Mononuclear cell (primary cell): ENCODE data around the gene PLK2. TPM values are rescaled to one million over a fixed set of nuclear protein-coding genes. Genes with fewer than 3 reads are reported as not detected.

ENCODE experiments used
- H3K27me3 ChIP-seq: 2 replicates; pipeline ENCODE4 v1.6.0; 2011; ENCODE audit warnings: low read length, control low read depth; ENCODE audit not compliant: insufficient read depth
- H3K4me1 ChIP-seq: 2 replicates; pipeline ENCODE4 v1.5.1; 2011; ENCODE audit warnings: mild to moderate bottlenecking, low read length, control low read depth; ENCODE audit not compliant: insufficient read depth
- H3K4me3 ChIP-seq: 2 replicates; pipeline ENCODE4 v1.5.1; 2011; ENCODE audit warnings: mild to moderate bottlenecking, low read length, moderate library complexity
- H3K9me3 ChIP-seq: 2 replicates; pipeline ENCODE4 v1.5.1; 2011; ENCODE audit warnings: low read depth, mild to moderate bottlenecking, control low read depth, low read length
- total RNA-seq: library from RNA; depleted of rRNA; stranded (reverse); fragments of >200 nt; gene quantifications from one replicate; pipeline ENCODE4 v1.2.3, GENCODE V29; 2012

Gene PLK2
- total RNA-seq, 1 donor: 43.2 TPM

DNA sequence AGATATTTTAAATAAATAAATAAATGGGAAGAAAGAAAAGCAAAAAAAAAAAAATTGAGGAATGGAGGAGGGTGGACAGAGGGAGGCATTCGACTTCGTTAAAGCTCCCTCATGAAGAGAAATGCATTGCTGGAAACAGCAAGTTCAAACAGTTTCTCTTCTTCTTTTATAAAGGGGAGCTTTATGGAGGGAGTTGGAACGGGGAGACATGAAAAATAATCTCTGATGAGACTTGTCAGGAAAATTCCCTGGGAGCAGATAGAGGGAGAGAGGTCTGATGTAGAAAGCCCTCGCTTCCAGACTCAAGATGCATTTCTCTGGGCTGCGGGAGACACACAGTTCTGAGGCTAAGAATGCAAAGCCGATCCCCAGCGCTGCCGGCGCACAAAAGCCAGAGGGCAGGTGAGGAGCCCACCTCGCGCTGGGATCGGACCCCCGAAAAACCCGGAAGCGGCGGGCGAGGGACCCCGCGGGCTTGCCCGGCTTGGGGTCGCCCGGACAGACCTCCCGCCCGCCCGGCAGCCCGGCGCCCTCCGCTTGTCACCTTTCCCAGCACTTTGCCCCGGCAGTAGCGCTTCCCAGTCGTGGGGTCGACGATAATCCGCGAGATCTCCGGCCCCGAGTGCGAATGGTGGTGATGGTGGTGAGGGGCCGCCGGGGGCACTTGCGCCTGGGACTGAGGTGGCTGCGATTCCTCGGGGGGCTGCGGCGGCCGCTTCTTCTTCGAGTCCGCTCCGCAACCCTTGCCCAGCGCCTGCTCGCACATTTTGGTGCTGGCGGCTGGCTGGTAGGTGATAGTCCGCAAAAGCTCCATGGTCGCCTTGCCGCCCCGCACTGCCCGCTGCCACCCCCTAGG lies 512 bp downstream of the PLK2 start:
- Histone ChIP-seq H3K27me3 (peaks cover 17% of the 10 kb centered on the region), H3K9me3 (no peaks in the 10 kb centered on the region), H3K4me1 (peaks cover 19% of the 10 kb centered on the region), H3K4me3 (peak overlapping the region; percentile 54)

DNA sequence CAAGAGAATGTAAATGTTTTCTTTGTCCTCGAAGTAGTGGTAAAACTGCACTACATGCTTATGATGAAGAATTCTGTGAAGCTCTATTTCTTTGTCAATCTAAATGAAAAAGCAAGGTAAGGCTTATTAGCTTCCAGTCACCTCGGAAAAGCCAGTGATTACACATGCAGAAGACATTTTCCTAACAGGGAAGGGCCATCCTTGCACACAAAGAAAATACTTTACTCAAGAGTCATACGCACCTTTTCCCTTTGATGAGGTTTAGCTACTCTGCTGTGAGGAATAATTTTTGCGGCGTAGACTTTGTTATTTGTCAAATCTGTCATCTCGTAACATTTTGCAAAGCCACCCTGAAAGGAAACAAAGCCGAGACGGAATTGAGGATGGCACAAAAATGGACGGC lies 1.1 kb downstream of the PLK2 start:
- peaks cover 19% of the 10 kb centered on the region for H3K4me1 ChIP-seq
- H3K4me3 ChIP-seq: no peak overlapping the region
- H3K9me3 ChIP-seq: no peaks in the 10 kb centered on the region
- peaks cover 17% of the 10 kb centered on the region for H3K27me3 ChIP-seq

DNA sequence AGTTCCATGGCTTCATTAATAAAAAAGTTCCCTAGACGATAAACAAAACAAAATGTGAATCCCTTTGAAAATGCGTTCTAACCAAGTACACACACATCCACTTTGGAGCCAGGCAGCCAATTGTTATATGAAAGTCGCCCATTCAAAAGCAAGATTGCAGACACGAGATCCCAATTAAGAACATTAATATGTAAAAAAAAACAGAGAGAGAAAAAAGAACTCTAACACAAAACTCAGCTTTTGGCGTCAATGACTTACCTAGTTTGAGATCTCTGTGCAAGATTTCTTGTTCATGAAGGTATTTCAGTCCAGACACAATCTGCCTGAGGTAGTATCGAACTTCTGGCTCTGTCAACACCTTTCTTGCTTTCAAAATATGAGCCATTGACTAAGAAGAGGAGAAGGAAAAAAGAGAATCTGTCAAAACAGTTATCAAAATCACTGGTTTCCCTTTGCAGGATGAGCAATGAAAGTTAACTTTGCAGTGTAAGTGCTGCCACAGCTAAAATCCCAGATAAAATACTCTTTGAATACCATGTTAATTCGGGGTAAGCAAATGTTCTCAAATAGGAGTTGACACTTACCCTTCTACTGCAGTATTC lies 1.6 kb downstream of the PLK2 start:
- Histone ChIP-seq H3K4me3 (no peak overlapping the region), H3K27me3 (peaks cover 17% of the 10 kb centered on the region), H3K4me1 (peaks cover 19% of the 10 kb centered on the region), H3K9me3 (no peaks in the 10 kb centered on the region)

DNA sequence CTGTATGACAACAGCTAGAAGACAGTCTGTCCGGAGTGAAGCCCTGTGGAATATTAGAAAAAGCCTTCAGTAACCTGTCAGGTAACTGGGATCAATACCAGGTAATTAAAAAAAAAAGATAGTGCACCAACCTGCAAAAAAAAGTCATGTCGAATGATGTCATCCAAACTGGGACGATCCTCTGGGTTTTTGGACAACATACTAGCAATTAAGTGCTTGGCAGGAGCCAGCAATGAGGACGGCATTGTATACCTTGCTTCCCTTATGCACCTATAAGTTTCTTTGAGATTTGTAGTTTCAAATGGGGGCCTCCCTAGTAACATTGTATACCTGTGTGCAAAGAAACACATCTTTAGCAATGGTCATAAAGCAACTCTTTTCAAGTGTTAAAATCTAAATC lies 2.8 kb downstream of the PLK2 start:
- Histone ChIP-seq H3K4me1 (peaks cover 19% of the 10 kb centered on the region), H3K27me3 (peaks cover 17% of the 10 kb centered on the region), H3K9me3 (no peaks in the 10 kb centered on the region), H3K4me3 (no peak overlapping the region)

DNA sequence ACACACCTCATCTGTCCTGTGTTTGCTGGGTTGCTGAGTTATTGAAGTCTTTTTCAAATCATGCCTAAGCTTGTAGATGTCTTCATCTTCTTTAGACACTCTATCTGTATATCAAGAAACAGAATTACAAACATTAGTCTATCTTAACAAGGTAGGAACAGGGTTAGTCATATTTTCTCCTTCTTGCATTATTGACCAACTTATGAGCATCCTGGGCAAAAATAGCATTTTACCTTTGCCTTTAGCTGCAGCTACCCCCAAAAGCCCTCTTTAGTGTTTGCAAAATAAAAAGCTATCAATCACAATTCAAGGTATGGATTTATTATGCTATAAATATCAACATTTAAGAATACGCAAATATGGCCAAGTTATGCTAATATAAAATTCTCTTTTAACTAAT lies 3.4 kb downstream of the PLK2 start:
- H3K9me3 ChIP-seq: no peaks in the 10 kb centered on the region
- H3K4me3 ChIP-seq: no peak overlapping the region

DNA sequence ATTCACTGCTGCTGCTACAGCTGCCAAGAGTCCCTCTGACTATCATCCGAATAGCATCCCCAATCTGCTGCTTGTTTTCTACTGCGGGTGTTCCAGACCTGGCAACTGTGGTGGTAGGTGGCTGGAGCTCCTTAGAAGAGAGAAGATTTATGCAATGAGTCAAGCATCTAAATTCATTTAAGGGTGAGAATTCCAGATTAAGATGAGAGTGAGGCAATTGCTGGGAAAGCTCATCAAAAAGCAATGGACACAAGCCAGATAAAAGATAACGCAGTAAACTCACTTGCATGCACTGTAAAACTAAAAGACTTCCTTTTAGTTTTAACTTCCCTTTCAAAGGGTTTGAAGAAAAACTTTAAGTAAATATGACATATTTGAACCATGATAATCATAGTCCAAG lies 3.9 kb downstream of the PLK2 start:
- H3K9me3 ChIP-seq: no peaks in the 10 kb centered on the region
- no peak overlapping the region for H3K4me3 ChIP-seq
- peaks cover 17% of the 10 kb centered on the region for H3K27me3 ChIP-seq
- peaks cover 19% of the 10 kb centered on the region for H3K4me1 ChIP-seq

More for the DNA sequence above, 3.4 kb downstream of the PLK2 start:
- H3K4me1 ChIP-seq: peaks cover 19% of the 10 kb centered on the region
- peaks cover 17% of the 10 kb centered on the region for H3K27me3 ChIP-seq

DNA sequence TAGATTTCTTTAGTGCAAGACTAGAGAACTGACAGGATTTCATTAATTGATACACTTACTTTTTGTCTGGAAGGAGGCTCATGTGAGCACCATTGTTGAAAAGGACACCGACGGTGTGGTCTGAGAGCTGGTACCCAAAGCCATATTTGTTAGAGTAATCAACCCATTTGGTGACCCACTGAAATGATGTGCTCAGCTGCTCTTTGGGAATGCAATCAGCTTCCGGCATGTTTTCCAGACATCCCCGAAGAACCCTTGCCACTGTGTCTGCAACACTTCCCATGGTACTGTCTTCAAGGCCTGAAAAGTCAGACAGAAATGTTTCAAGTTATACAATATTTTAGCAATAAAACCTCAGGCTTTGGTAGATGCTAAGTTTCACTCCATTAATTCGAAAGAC lies 4.4 kb downstream of the PLK2 start:
- Histone ChIP-seq H3K4me1 (peaks cover 14% of the 10 kb centered on the region), H3K9me3 (no peaks in the 10 kb centered on the region), H3K4me3 (no peak overlapping the region), H3K27me3 (peaks cover 17% of the 10 kb centered on the region)

DNA sequence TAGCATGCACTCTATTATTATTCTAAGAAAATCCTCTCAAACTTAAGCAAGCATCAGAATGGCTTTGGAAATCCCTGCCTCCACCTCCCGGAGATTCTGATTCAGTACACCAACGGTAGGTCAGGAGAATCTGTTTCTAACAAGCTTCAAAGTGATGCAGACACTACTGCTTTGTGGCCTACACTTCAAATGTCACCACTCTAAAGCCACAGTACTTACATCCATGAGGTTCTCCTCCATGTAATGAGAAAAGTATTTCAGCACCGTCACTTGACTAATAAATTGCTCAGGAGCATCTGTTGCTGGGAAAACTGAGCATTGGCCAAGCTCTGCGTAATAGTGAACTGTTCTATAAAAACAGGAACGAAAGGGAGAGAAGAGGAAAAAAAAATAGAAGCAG lies 4.8 kb downstream of the PLK2 start:
- H3K4me1 ChIP-seq: peaks cover 12% of the 10 kb centered on the region
- H3K27me3 ChIP-seq: peaks cover 17% of the 10 kb centered on the region
- no peak overlapping the region for H3K4me3 ChIP-seq
- no peaks in the 10 kb centered on the region for H3K9me3 ChIP-seq

DNA sequence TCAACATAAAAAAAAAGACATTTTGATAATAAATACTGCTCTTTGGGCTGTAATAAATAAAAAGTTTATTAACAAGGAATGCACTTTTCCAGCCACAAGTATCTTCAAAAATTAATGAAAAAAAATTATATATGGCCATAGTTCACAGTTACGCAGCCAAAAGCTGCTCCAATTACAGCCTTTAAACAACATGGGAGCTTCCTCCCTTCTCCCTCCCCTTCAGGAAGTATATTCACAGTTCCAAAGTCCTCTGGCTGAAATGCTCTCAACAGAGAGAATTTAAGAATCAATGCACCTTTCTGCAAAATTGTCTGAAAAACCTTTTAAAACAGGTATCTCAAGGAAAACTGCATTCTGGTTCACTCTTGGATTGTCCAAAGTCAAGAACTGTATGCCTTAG lies 5.9 kb downstream of the PLK2 start:
- peaks cover 4% of the 10 kb centered on the region for H3K4me1 ChIP-seq
- no peak overlapping the region for H3K4me3 ChIP-seq
- H3K9me3 ChIP-seq: no peaks in the 10 kb centered on the region
- H3K27me3 ChIP-seq: peaks cover 14% of the 10 kb centered on the region

DNA sequence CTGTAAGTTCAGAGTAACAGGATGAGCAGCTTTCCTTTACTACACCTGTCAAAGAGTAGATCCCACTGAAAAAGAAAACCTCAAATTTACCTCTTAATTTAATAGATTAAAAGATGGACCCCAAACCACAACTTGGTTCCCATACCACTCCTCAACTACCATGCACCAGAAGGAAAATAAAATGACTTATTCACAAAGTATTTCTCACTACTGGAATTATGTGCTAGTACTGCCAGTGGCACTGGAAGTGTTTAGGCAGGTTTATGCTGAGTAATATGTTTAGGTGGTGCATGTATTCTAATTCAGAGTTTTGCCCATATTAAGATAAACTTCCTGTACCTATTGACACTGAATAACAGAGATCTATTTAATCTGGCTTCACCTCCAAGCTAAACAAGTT lies 6.6 kb downstream of the PLK2 start:
- H3K27me3 ChIP-seq: peaks cover 7% of the 10 kb centered on the region
- no peaks in the 10 kb centered on the region for H3K9me3 ChIP-seq
- H3K4me3 ChIP-seq: no peak overlapping the region
- H3K4me1 ChIP-seq: no peaks in the 10 kb centered on the region

DNA sequence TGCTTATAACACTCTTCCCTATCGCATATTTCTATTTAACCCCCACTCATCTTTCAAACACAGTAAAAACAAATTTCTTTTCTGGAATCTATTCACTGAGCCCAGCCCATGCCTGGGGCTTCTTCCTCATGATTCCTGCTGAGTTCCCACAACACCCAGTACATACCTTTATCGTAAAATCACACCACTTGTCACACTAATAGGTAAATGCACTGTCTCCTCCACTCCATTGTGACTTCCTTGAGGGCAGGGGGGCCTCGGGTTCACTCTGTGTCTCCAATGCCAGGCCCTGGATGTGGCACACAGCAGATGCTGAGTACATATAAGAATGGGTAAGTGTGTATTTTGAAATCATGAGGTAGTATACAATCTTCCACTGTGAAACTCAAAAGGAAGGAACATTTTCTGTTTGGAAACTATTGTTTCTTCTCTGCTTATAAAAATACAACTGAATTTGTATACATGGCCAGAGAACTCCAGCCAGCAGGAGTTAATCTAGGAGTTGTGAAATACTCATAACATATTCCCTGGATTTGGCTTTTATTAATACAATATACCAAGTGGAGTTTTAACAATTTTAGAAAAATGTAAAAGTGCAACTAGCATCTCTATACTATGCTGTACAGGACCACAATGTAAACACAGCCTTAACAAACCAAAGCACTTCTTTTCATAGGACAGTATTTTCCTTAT lies 7.2 kb downstream of the PLK2 start:
- Histone ChIP-seq H3K4me3 (no peak overlapping the region), H3K9me3 (no peaks in the 10 kb centered on the region), H3K4me1 (no peaks in the 10 kb centered on the region), H3K27me3 (peaks cover 1% of the 10 kb centered on the region)

DNA sequence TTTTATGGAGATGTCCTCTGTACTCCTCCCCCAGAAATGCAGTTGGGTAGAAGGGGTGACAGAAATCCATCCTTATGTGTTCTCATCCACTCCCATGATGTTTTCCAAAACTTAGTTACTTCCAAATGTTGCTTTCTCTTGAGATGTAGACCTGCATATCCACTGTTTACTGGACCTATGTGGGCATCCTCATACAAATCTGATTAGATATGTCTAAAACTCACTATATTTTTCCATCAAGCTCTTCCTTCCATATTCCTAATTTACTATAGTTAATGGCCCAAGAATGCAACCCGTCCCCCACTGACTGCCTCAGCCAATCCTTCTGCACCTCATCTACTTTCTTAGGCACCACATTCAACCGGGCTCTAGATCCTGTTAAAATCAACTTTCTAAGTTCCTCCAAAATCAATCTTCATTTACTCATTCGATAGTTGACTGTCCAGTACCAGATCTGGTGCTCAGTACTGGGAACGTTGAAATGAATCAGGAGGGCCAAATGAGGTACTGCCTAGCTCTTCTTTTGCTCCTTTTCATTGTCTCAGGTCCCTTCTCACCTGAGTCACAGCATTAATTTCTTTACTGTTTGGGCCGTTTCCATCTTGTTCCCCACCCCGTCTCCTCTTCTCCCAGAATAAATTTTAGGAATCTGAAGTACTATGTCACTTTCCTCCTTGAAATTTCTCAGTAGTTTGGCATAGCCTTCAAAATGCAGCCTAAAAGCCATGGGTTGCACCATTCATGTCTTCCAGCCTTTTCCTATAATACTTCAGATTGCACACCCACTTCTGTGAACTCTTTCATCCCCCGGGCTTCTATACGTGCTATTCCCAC lies 7.9 kb downstream of the PLK2 start:
- Histone ChIP-seq H3K27me3 (no peaks in the 10 kb centered on the region), H3K4me3 (no peak overlapping the region), H3K4me1 (no peaks in the 10 kb centered on the region), H3K9me3 (no peaks in the 10 kb centered on the region)

DNA sequence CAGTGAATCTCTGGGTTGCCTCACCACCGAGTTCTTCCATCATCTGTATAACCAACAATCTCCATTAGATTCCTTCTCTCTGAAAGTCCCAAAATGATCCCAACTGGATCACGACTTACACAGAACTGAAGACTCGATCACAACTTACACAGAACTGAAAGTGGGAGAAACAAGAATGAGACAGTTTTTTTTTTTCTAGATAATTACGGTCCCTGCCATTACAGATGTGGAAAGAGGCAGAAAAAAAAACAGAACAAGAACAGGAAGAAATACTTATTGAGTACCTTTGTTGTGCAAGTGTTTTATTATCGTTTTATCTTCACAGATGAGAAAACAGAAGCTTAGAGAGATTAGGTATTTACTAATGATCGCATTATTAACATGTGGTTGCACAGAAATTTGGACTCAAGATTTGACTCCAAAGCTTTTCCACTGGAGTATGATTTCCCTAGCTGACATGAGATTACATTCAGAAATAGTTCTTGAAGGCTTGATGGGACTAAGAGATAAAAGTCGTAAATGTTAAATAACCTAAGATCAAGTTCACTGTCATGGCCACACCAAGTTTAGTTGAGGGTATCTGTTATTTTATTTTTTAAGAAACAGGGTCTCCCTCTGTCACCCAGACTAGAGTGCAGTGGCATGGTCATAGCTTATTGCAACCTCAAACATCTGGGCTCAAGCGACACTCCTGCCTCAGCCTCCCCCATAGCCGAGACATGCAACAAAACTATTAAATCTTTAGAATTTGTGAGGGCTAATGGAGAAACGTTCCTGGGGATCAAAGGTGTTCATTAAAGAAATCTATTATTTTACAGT lies 8.9 kb downstream of the PLK2 start:
- H3K4me3 ChIP-seq: no peak overlapping the region
- H3K27me3 ChIP-seq: no peaks in the 10 kb centered on the region
- H3K4me1 ChIP-seq: no peaks in the 10 kb centered on the region
- no peaks in the 10 kb centered on the region for H3K9me3 ChIP-seq

DNA sequence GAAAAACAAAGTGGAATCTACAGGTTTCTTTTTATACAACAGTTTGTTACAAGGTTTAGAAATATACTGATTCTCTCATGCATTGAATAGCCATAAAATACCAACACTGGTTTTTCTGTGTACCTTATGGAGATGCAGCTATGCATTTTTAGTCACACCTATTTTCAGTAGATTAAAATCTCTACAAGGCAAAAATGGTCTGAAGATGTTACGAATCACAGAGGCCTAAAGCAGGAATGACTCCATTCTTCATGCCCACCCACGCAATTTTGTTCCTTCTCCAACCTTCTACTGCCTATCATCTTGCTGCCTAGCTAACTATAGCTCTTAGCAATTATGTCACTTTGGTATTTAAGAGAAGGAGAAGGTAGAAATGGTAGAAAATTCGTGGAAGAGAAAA lies 9.9 kb downstream of the PLK2 start:
- H3K9me3 ChIP-seq: no peaks in the 10 kb centered on the region
- no peak overlapping the region for H3K4me3 ChIP-seq
- no peaks in the 10 kb centered on the region for H3K27me3 ChIP-seq
- H3K4me1 ChIP-seq: no peaks in the 10 kb centered on the region
